Right lobe of liver (tissue), 6 donors: ENCODE data around the gene CYP4F8. TPM values are rescaled to one million over a fixed set of nuclear protein-coding genes. Genes with fewer than 3 reads are reported as not detected.
"Not testable (repeated sequence)": the region's sequence is repeated elsewhere in the genome, so short reads cannot be mapped to it uniquely, and the experiment has no call there.

Experiments used
- ATAC-seq, 4 donors: fragments of 200-7000 bp; cut with Tn5 transposase; one replicate each; pipeline ENCODE4 v1.9.1; 2020; ENCODE audit warnings: mild to moderate bottlenecking in 4 of 4, moderate library complexity in 4 of 4
- DNase-seq, 3 donors: peaks; one replicate each; pipeline ENCODE4 v3.0.0-alpha.2; 2020
- H3K27ac ChIP-seq, 3 donors: fragments of 200-600 bp; one replicate each; pipeline ENCODE4 v1.8.0; 2022
- H3K27me3 ChIP-seq, 2 donors: fragments of 200-600 bp; one replicate each; pipeline ENCODE4 v1.8.0; 2022
- H3K36me3 ChIP-seq, 4 donors: fragments of 200-600 bp; sonication (generic) in 1 of 4; one replicate each; pipeline versions ENCODE4 v1.5.1 to v1.8.0; 2017 to 2022; ENCODE audit warnings: control low read depth in 1 of 4
- H3K4me1 ChIP-seq, 4 donors: fragments of 200-600 bp; sonication (generic) in 1 of 4; one replicate each; pipeline versions ENCODE4 v1.5.1 to v1.8.0; 2017 to 2022; ENCODE audit warnings: control low read depth in 1 of 4
- H3K4me3 ChIP-seq, 3 donors: fragments of 200-600 bp; one replicate each; pipeline ENCODE4 v1.8.0; 2022
- H3K9me3 ChIP-seq, 4 donors: fragments of 200-600 bp; sonication (generic) in 1 of 4; one replicate each; pipeline versions ENCODE4 v1.5.1 to v1.8.0; 2017 to 2022; ENCODE audit warnings: control low read depth in 1 of 4
- CTCF ChIP-seq, 4 donors: fragments of 200-600 bp in 3 of 4; fragments of 450-650 bp in 1 of 4; IDR thresholded peaks; one replicate each; pipeline versions ENCODE4 v1.5.1 to v1.8.0; 2016 to 2022; ENCODE audit warnings: antibody characterized with exemption in 4 of 4, mild to moderate bottlenecking in 2 of 4
- POLR2A ChIP-seq: fragments of 450-650 bp; IDR thresholded peaks from one replicate; pipeline ENCODE4 v1.6.1; 2017; ENCODE audit warnings: antibody characterized with exemption, mild to moderate bottlenecking
- WGBS: methylation state at CpG from one replicate; pipeline ENCODE4 v1.1.6; 2018; ENCODE audit warnings: low coverage, low lambda C conversion rate; ENCODE audit not compliant: insufficient coverage; ENCODE audit errors: missing lambda C conversion rate; 5-methylcytosine and 5-hydroxymethylcytosine counted together
- intact Hi-C, 2 donors: fragments of 100-400 bp; cut with DNase I; formaldehyde crosslinking; loops; one replicate each; pipeline versions ENCODE4 v1.11.2 to v1.14.1; 2022
- total RNA-seq, 6 experiments: library from RNA; depleted of rRNA in 2 of 6; stranded (reverse); fragments of >200 nt in 2 of 6; fragmentation: NEBNext Ultra II Directional in 3 of 6; extraction: Animal tissue kit (Norgen Biotek cat#: 25700) in 3 of 6; gene quantifications; one replicate each; pipeline versions ENCODE4 v1.1.0 to v1.2.4, GENCODE V29; 2016 to 2023
- donor health status: DM: no; HTN: yes; CAD: no.
- donor health status: DM: no; HTN: no; CAD: no.
- donor health status: DM: no; HTN: no; CAD: no.
- donor health status: DM: no; HTN: yes; CAD: no.
- donor health status: DM: no; HTN: yes; CAD: no.

Gene CYP4F8
- total RNA-seq, 6 experiments from 2014 or later, result not detected

- Histone ChIP-seq H3K36me3 (no peaks in the 10 kb centered on the region), H3K27me3 (no peaks in the 10 kb centered on the region), H3K4me1 (no peaks in the 10 kb centered on the region), H3K9me3 (no peaks in the 10 kb centered on the region), H3K27ac (no peak overlapping the region), H3K4me3 (no peak overlapping the region)
- DNase-seq (no peak), ATAC-seq (no peak)
- intact Hi-C loops, result no loop called here
- 20% methylated on average over 6 of the region's 6 CpGs for WGBS
- TF ChIP-seq CTCF (IDR thresholded peaks at IDR 0.05), result no peak
- no peak for TF ChIP-seq POLR2A
Measured at GRCh38 chr19:15595069-15595468, 19.9 kb upstream of the CYP4F8 start.

GRCh38 chr19:15607978-15608925 lies 6.8 kb upstream of the CYP4F8 start:
- DNase-seq, result not testable (repeated sequence)

GRCh38 chr19:15609261-15609660 lies 5.8 kb upstream of the CYP4F8 start:
- H3K27me3 ChIP-seq, result no peaks in the 10 kb centered on the region
- DNase-seq (no peak), ATAC-seq (no peak)
- intact Hi-C loops, result no loop called here
- H3K4me1 ChIP-seq, result no peaks in the 10 kb centered on the region
- no peak for TF ChIP-seq CTCF (IDR thresholded peaks at IDR 0.05)
- TF ChIP-seq POLR2A, result no peak
- 52% methylated on average over 6 of the region's 8 CpGs for WGBS
- H3K4me3 ChIP-seq, result no peak overlapping the region
- no peaks in the 10 kb centered on the region for H3K9me3 ChIP-seq
- no peaks in the 10 kb centered on the region for H3K36me3 ChIP-seq
- no peak overlapping the region for H3K27ac ChIP-seq

More at GRCh38 chr19:15607978-15608925, 6.8 kb upstream of the CYP4F8 start:
- H3K36me3 ChIP-seq, H3K9me3 ChIP-seq, H3K27ac ChIP-seq, H3K27me3 ChIP-seq, intact Hi-C loops, ATAC-seq, H3K4me3 ChIP-seq, H3K4me1 ChIP-seq: not testable (repeated sequence)
- WGBS, result 66% methylated on average over 3 of the region's 27 CpGs

GRCh38 chr19:15612342-15612741 lies 2.7 kb upstream of the CYP4F8 start:
- TF ChIP-seq POLR2A, result no peak
- no peak for TF ChIP-seq CTCF (IDR thresholded peaks at IDR 0.05)
- 46% methylated on average over 5 of the region's 5 CpGs for WGBS

GRCh38 chr19:15613338-15613737 lies 1.7 kb upstream of the CYP4F8 start:
- H3K4me3 ChIP-seq, result no peak overlapping the region
- TF ChIP-seq CTCF (IDR thresholded peaks at IDR 0.05) (no peak), POLR2A (no peak)
- H3K27me3 ChIP-seq, result no peaks in the 10 kb centered on the region
- DNase-seq (no peak), ATAC-seq (no peak)
- 83% methylated on average over 2 of the region's 3 CpGs for WGBS
- no peaks in the 10 kb centered on the region for H3K36me3 ChIP-seq
- H3K27ac ChIP-seq, result no peak overlapping the region
- no peaks in the 10 kb centered on the region for H3K9me3 ChIP-seq
- intact Hi-C loops, result no loop called here
- H3K4me1 ChIP-seq, result no peaks in the 10 kb centered on the region

More at GRCh38 chr19:15612342-15612741, 2.7 kb upstream of the CYP4F8 start:
- Histone ChIP-seq H3K27ac (no peak overlapping the region), H3K9me3 (no peaks in the 10 kb centered on the region), H3K27me3 (no peaks in the 10 kb centered on the region), H3K36me3 (no peaks in the 10 kb centered on the region), H3K4me3 (no peak overlapping the region), H3K4me1 (no peaks in the 10 kb centered on the region)
- ATAC-seq (no peak), DNase-seq (no peak)
- intact Hi-C loops, result no loop called here
